SH-SY5Y (cell line): Measurements from ENCODE around the gene RPUSD3.

Experiments used
- GATA2 ChIP-seq: IDR thresholded peaks from 2 replicates; pipeline ENCODE4 v1.6.1; 2011; ENCODE audit warnings: mild to moderate bottlenecking, low read depth, low read length
- GATA3 ChIP-seq: IDR thresholded peaks from 2 replicates; pipeline ENCODE4 v1.6.1; 2011; ENCODE audit warnings: low read depth, mild to moderate bottlenecking, low read length, moderate library complexity

DNA sequence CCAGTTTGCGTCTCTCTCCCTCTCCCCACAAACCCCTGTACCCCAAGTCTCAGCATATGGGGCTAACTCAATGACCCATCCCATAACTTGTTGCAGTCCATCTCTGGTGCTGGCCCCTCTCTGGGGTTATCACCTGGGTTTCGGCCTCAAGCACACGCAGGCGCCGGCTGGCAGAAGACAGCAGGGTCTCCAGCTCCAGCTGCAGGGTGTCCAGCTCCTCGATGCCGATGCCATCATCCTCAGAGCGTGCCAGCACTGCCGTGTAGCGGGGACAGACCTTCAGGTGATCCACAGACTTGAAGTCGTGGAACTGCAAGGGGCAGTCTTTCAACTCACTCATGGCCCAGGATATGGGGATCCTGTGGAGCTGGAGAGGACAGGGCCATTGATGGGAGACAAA is 52.7 kb downstream of the RPUSD3 start:
- TF ChIP-seq GATA2 = no peak
- no peak for TF ChIP-seq GATA3
